HG03558 (cell line): ENCODE results near the gene ASCL3.
"Not testable (repeated sequence)": the region's sequence is repeated elsewhere in the genome, so short reads cannot be mapped to it uniquely, and the experiment has no call there.

Experiments used
- ATAC-seq: cut with Tn5 transposase; IDR thresholded peaks from one replicate; pipeline ENCODE4 v1.9.1; 2021; ENCODE audit warnings: moderate number of reproducible peaks; ENCODE audit not compliant: unreplicated experiment; ENCODE audit errors: extremely low read depth

The ASCL3 gene, protein sequence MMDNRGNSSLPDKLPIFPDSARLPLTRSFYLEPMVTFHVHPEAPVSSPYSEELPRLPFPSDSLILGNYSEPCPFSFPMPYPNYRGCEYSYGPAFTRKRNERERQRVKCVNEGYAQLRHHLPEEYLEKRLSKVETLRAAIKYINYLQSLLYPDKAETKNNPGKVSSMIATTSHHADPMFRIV

GRCh38 chr11:8942518-8943066, at the start of gene ASCL3:
ASCL3 (minus strand) TSS chr11:8943016; CDS start chr11:8938161, 4,855 bp downstream.
- no peak for ATAC-seq

GRCh38 chr11:8989453-8989852, 46.6 kb upstream of the ASCL3 start:
- no peak for ATAC-seq

DNA sequence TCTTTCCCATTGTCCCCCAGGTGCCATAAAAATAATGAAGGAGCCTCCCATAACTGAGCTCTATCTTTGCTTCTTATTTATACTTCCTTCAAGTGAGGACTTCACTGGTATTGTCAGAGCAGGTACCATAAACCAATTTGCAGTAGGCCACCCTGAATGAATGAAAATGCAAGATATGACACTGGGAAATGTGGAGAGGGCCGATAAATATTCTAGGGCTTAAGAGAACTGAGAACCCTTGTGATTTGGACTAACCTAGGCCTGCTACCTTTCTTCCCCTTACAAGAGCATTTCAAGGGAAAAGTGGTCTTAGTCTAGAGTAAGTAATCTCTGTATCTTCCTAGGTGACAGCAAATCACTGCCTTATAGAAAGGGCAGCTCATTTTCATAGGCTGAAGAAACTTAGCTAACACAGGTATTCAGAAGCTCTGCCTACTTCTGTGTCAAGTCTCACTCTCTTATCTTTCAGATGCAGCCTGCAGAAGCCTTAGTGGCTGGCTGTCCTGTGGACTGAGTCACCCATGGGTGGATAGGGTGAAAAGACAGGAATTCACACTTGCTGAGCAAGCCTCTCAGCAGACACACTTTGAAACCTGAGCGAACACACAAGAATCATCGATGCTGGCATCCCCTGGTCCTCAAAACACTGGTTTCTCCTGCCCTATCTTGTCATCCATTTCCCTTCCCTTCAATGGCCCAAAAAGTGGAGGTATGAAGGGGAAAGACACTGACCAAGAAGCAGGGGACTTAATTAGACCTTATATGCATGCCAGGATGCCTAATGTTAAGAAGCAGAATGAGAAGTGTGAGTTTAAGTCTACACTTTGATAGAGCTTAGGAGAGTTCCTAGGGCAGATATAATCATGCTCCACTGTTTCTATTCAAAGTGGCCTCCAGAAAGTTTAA, 45.8 kb upstream of the ASCL3 start:
- ATAC-seq = no peak

- no peak for ATAC-seq
Measured at GRCh38 chr11:8987446-8987845, 44.6 kb upstream of the ASCL3 start.

GRCh38 chr11:8986772-8987171, 44.0 kb upstream of the ASCL3 start:
- ATAC-seq = not testable (repeated sequence)

GRCh38 chr11:8985462-8985861, 42.6 kb upstream of the ASCL3 start:
- ATAC-seq = no peak

DNA sequence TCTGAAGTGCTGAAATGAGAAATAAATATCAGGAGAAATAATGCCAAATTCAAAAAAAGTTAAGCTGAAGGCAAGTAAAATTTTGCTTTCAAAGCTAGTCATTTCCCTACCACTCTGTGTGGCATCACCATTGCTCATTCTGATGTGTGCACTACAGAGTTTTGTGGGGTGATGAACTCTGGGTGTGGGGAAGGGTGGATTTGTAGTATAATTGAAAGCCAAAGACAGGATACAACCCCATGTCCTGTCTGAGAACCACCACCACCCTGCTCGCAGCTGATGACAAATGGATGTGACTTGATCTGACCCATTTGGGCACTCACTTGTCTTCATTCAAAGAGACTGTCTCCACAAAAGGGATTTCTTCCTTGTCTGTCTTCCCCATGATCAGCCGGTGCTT, 40.7 kb upstream of the ASCL3 start:
- ATAC-seq = no peak

GRCh38 chr11:8980485-8980884, 37.7 kb upstream of the ASCL3 start:
- ATAC-seq = no peak

GRCh38 chr11:8979365-8979764, 36.5 kb upstream of the ASCL3 start:
- not testable (repeated sequence) for ATAC-seq

DNA sequence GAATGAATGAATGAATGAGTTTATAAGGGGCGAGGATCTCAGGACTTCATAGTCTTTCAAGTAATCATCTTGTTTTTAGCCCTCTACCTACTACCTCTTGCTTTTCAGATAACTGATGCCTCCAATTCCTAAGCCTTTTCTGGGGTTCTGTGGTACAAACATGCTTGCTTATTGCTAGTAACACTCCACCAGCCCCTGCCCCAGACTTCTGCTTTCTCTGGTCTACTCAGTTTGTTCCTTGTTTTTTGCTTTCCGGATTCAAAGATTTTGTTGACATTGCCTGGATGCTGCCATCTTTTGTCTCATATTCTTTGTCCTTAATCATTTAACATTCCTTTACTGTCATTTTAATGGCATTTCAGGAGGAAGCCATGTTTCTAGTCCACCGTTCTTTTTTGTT, 30.3 kb upstream of the ASCL3 start:
- ATAC-seq = no peak

GRCh38 chr11:8971924-8972316, 29.1 kb upstream of the ASCL3 start:
- no peak for ATAC-seq

- ATAC-seq = no peak
Measured at GRCh38 chr11:8971196-8971923, 28.5 kb upstream of the ASCL3 start.

DNA sequence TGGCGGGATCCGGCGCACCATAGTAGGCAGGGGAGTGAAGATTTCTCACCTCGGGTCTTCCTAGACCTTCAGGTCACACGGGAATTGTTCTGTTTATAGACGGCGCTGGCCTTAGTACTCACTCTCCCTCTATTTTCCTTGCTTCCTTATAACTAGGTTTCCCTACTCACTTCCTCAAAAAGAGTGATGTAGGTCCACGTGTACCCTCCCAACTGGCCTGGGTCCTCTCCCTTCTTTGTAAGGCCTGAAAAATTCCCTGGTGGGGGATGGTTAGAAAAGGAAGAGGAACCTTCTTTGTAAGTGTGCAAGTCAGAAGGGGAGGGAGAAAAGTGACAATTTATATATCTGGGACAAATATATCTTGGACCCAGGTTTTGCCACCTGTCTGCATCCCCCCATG, 24.4 kb upstream of the ASCL3 start:
- ATAC-seq = no peak

DNA sequence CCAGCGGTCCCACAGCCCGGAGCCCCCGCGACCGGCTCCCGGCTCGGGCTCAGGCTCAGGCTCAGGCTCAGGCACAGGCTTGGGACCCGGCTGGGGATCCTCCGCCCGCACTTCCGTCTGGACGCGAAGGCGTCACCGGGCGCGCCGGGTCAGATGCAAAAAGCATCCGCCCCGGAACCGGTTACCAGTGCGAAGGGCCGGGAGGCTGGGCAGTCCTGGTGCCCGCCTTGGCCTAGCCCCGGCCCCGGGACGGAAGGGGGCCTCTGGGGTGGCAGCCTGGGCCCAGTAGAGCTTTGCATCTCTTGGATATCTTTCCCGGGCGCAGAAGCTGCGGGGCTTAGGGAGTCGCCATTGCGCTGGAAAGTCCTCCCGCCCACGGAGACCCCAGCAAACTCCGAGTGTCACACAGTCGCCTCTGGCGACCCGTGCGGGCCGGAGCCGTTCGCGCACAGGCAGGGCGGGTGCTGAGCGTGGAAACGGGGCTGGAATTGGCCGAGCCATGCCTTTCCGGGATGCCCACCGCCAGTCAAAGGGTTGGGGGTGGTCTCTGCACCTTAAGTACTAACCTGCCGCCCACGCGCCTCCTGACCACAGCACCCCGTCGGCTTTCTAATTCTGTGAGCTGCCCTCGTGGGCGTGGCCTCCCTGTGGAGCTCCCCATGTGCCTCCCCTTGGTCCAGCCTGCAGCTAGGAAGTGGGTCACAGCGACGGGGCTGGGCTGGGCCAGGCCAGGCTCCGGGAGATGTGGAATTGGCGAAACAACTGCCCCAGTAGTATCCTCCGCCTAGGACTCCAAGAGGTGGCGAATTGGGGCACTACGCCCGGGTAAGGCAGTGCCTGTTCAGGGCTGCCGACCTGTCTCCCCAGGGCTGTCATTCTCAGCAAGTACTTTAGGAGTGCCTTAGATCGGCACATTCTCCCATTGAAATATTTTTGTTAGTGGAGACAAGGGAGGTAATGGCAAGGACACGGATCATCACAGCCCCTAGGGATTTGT, 21.8 kb upstream of the ASCL3 start, which contains the start of gene TMEM9B:
Gene TMEM9B, minus strand, starts transcription at position 119 of the 997 bp plus-strand sequence. CDS start 129 bp downstream, outside the sequence.
- ATAC-seq = peak; percentile 54

DNA sequence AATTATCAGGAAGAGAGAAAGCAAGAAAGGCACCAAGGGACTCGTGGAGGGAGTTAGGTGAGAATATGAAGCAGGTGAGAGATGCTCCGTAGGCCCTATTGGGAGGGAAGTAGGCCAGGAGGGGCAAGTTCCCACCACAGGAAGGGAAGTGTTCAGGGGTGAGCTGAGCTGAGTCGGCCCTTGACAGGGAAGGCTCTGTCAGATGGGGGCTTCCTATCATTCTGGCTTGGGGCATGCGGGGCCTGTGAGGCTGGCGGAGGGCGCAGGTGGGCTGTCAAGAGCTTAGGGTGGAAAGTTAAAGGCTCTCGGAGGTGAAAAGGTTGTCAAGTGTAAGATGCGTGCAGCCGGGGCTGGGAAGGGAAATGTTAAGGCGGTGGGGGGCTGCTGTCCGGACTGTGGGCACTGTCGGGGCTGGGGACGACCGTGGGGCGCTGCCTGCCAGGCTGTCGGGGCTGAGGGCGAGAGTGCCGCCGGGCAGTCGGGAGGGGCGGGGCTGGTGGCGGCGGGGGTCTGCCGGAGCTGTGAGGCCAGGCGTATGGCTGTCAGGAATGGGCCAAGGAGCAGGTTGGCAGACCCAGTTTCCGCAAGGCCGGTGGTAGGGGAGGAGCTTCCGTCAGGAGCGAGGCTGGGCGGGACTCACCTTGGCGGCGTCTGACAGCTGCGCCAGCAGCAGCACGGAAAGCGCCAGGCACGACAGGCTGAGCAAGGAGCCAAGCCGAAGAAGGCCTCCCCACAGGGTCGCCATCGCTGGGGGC, 20.9 kb upstream of the ASCL3 start:
- peak; percentile 39 for ATAC-seq

- no peak for ATAC-seq
Measured at GRCh38 chr11:8962841-8963240, 20.0 kb upstream of the ASCL3 start.

GRCh38 chr11:8961401-8961800, 18.6 kb upstream of the ASCL3 start:
- ATAC-seq = no peak

DNA sequence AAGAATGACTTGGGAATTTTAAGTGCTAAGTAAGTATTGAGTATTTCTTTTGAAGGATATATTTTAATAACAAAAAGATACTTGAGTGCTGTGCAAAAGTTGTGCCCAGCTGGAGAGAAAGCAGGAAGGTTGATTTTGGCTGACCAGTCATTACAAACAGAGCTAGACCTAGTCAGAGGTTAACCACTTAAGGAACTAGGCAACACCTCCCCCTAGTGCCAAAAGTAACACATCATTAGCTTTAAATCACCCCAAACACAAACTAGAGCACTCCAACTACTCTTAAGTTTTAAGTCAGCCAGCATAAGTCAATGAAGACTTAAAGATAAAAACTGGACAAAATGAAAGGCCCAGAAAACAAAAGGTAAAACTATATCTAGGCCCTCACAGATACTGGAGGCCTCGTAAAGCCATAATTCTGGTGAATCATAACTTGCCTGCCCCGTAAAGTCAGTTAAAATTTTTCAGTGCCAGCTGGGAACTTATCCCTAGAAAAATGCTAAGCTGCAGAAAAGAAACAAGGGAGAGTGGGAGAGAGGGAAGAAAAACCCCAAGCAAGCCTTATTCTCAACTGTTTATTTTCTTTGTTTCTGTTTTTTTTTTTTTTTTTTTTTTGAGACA, 16.8 kb upstream of the ASCL3 start:
- ATAC-seq = no peak
